DOHH2 (cell line): Measurements from ENCODE around the gene SFI1.

Experiments
- EZH2phosphoT487 ChIP-seq: fragments of 200-600 bp; sonication (generic); IDR thresholded peaks from 2 replicates; pipeline ENCODE4 v1.6.1; 2017; ENCODE audit warnings: borderline replicate concordance, mild to moderate bottlenecking, antibody characterized with exemption, low read length, moderate library complexity, mixed read lengths
- TF ChIP-seq, protein P1 (sequence below): fragments of 200-600 bp; sonication (generic); IDR thresholded peaks from one replicate; pipeline ENCODE4 v1.5.1; 2014; ENCODE audit warnings: antibody characterized with exemption, mild to moderate bottlenecking, low read depth, low read length; ENCODE audit not compliant: poor library complexity, severe bottlenecking

DNA sequence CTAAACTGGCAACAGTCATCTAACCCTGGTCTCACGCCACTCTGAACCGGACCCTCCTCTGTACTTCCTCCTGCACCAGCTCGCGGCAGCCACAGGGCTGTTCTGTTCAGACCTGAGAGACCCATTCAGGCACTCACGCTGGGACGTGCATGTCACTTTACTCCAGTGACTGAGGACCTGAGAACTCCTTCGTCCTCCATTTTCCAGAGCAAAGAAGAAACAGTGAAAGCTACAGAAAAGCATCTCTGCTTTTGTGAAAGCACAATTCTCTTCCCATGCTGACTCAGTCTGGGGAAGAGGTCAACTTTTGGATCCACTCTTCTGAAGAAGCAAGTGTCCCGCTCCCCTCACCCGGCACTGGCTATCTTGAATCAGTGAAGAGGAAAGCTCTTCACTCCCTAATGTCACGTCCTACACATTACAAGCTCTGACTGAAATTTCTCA is 141.1 kb downstream of the SFI1 start:
- TF ChIP-seq, protein P1, sequence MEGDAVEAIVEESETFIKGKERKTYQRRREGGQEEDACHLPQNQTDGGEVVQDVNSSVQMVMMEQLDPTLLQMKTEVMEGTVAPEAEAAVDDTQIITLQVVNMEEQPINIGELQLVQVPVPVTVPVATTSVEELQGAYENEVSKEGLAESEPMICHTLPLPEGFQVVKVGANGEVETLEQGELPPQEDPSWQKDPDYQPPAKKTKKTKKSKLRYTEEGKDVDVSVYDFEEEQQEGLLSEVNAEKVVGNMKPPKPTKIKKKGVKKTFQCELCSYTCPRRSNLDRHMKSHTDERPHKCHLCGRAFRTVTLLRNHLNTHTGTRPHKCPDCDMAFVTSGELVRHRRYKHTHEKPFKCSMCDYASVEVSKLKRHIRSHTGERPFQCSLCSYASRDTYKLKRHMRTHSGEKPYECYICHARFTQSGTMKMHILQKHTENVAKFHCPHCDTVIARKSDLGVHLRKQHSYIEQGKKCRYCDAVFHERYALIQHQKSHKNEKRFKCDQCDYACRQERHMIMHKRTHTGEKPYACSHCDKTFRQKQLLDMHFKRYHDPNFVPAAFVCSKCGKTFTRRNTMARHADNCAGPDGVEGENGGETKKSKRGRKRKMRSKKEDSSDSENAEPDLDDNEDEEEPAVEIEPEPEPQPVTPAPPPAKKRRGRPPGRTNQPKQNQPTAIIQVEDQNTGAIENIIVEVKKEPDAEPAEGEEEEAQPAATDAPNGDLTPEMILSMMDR, result peak; percentile 26
- no peak for TF ChIP-seq EZH2phosphoT487
